Endothelial cell of umbilical vein (primary cell): ENCODE data around the gene IGSF9B.

Experiments used
- CTCF ChIP-seq, 2 donors: IDR thresholded peaks; 1 replicate in 1 of 2; 2 replicates in 1 of 2; pipeline ENCODE4 v1.5.1; 2011; ENCODE audit warnings: low read length in 2 of 2, mild to moderate bottlenecking in 2 of 2, moderate library complexity in 2 of 2, control low read depth in 1 of 2, inconsistent platforms in 1 of 2, low read depth in 1 of 2; ENCODE audit not compliant: insufficient read depth in 1 of 2; ENCODE audit errors: extremely low read depth in 1 of 2
- EZH2 ChIP-seq: IDR thresholded peaks from 2 replicates; pipeline ENCODE4 v1.6.1; 2012; ENCODE audit warnings: borderline replicate concordance, low read depth, mild to moderate bottlenecking, moderate library complexity, low read length, inconsistent platforms; ENCODE audit not compliant: severe bottlenecking
- FOS ChIP-seq: IDR thresholded peaks from 2 replicates; pipeline ENCODE4 v1.6.1; 2011; ENCODE audit warnings: mild to moderate bottlenecking, low read length, moderate library complexity, borderline replicate concordance; ENCODE audit not compliant: insufficient read depth
- GATA2 ChIP-seq: IDR thresholded peaks from 2 replicates; pipeline ENCODE4 v1.7.0; 2011; ENCODE audit warnings: low read depth, mild to moderate bottlenecking, moderate library complexity, mixed read lengths, low read length; ENCODE audit not compliant: insufficient read length, insufficient read depth
- POLR2A ChIP-seq: IDR thresholded peaks from 2 replicates; pipeline ENCODE4 v1.6.1; 2012; ENCODE audit warnings: low read depth, mild to moderate bottlenecking, control low read depth, low read length

GRCh38 chr11:133921513-133921912, 35.3 kb downstream of the IGSF9B start:
- TF ChIP-seq CTCF (IDR thresholded peaks at IDR 0.05; ENCODE audit: extremely low read depth in 1 of 2, insufficient read depth in 1 of 2, low read depth in 1 of 2, low read length in 2 of 2), result no peak
- no peak for TF ChIP-seq POLR2A
- no peak for TF ChIP-seq GATA2
- no peak for TF ChIP-seq FOS
- TF ChIP-seq EZH2, result no peak
